ENCODE measurements around the gene ZNF322. TPM values are rescaled to one million over a fixed set of nuclear protein-coding genes. Genes with fewer than 3 reads are reported as not detected.

The ZNF322 gene
- total RNA-seq, 4 donors from 2014 or later, result 38.7 to 184 (median 61.5) TPM

DNA sequence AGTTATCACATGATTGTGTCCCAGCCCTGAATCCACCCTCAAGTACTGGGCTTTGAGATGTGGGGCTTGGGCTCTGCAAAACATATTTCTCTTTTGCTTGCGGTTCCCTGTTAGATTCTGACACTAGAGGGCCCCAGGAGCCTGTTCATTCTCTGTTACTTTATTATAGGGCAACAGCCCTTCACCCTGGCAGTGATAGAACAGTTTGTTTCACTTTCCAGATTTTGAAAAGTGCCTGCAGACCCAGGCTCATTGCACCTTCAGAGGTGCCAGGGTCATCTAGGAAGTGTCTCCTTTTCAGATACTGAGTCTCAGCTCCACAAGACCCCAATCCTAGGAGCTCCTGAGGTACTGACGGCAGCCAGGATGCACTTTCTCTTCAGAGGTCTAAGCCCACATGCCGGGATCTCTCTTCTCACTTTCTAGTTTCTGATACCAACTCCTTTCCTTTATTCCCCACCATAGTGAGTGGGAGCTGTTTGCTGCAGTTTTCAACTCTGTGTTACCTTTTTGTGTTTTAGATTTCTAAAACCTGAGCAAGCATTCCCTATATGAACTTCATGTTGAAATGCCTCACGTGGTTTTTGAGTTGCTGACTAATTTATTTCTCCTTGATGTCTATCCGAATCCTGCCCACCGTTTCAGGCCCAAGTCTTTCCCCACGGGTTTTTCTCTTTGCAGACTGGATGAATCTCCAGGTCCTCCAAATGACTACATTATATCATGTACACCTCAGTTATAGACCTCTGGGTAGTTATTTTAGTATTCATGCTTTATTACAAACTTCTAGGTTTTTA lies 51.9 kb downstream of the ZNF322 start:
- no peaks in the 10 kb centered on the region for H3K36me3 ChIP-seq
- TF ChIP-seq, protein P1, sequence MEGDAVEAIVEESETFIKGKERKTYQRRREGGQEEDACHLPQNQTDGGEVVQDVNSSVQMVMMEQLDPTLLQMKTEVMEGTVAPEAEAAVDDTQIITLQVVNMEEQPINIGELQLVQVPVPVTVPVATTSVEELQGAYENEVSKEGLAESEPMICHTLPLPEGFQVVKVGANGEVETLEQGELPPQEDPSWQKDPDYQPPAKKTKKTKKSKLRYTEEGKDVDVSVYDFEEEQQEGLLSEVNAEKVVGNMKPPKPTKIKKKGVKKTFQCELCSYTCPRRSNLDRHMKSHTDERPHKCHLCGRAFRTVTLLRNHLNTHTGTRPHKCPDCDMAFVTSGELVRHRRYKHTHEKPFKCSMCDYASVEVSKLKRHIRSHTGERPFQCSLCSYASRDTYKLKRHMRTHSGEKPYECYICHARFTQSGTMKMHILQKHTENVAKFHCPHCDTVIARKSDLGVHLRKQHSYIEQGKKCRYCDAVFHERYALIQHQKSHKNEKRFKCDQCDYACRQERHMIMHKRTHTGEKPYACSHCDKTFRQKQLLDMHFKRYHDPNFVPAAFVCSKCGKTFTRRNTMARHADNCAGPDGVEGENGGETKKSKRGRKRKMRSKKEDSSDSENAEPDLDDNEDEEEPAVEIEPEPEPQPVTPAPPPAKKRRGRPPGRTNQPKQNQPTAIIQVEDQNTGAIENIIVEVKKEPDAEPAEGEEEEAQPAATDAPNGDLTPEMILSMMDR (IDR thresholded peaks at IDR 0.05), result peak in 3 of 4 experiments; percentile 18 to 37 (median 37)
- TF ChIP-seq POLR2A (IDR thresholded peaks at IDR 0.05), result no peak
- H3K9me3 ChIP-seq, result no peaks in the 10 kb centered on the region
- intact Hi-C loops (cut with DNase I; ENCODE audit: low total_unique reads), result no loop called here
- peak overlapping the region in 1 of 2 donors; percentile 4 for H3K4me3 ChIP-seq
- no peaks in the 10 kb centered on the region for H3K27me3 ChIP-seq
- DNase-seq, result no peak
- H3K4me1 ChIP-seq, result no peaks in the 10 kb centered on the region
- H3K27ac ChIP-seq, result no peak overlapping the region

DNA sequence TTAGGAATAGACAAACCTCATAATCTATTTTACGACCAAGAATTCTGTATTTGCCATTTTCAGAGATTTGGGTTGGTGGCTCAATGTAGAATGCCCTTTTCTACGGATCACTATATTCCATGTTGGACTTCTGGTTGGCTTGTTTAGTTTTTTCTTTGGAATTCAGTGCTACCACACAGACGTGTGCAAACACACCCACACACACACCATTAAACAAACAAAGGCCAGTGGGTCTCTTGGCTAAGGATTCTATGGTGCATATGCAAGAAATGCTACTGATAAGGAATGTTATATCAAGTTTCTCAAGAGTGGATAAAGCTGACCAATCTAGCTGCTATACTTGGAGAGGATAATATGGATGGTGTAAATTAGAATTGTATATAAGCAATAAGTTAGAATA lies 54.7 kb downstream of the ZNF322 start:
- H3K4me1 ChIP-seq, result no peaks in the 10 kb centered on the region
- DNase-seq, result no peak
- H3K27ac ChIP-seq, result no peak overlapping the region
- H3K36me3 ChIP-seq, result no peaks in the 10 kb centered on the region
- H3K4me3 ChIP-seq, result no peak overlapping the region
- no peaks in the 10 kb centered on the region for H3K27me3 ChIP-seq
- TF ChIP-seq POLR2A (IDR thresholded peaks at IDR 0.05), result no peak
- TF ChIP-seq, protein P1 (IDR thresholded peaks at IDR 0.05), result no peak
- intact Hi-C loops (cut with DNase I; ENCODE audit: low total_unique reads), result no loop called here
- H3K9me3 ChIP-seq, result no peaks in the 10 kb centered on the region

DNA sequence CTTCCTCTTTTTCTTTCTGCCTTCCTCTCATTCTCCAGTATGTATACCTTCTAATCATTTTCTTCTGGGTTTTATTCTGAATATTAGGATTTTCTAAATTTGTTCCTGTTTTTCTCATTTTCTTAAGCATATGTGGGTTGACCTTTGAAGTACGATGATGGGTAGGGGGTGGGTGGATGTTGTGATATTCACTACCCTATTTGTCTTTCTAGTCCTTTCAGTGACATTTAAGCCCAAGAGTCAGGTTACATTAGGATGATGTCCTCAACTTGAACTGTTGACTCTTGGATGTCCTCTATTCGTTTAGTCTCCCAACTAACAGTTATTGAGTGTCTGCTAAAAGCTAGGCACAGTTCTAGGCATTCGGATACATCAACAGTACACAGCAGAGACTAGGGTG lies 55.5 kb downstream of the ZNF322 start:
- TF ChIP-seq, protein P1 (IDR thresholded peaks at IDR 0.05), result no peak
- TF ChIP-seq POLR2A (IDR thresholded peaks at IDR 0.05), result no peak
- intact Hi-C loops (cut with DNase I; ENCODE audit: low total_unique reads), result no loop called here
- H3K4me3 ChIP-seq, result no peak overlapping the region
- H3K27ac ChIP-seq, result no peak overlapping the region
- DNase-seq, result no peak
- no peaks in the 10 kb centered on the region for H3K4me1 ChIP-seq
- no peaks in the 10 kb centered on the region for H3K27me3 ChIP-seq
- no peaks in the 10 kb centered on the region for H3K36me3 ChIP-seq
- no peaks in the 10 kb centered on the region for H3K9me3 ChIP-seq

DNA sequence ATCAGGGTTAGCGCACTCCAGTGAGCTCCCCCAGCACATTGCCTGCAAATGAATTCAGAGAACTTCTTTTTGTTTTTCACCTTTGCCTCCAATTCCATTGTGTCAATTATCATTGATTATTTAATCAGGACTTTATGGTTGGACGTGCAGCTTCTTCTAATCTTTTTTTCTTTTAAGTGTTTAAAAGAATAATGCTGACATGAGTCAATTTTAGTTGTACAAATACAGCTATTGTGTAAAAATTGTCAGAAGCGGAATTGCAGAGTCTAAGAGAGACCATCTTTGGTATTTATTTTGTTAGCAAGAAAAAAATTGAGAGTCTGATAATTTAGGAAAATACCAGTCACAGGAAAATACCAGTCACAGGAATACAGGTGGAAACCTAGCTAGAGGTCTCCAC lies 57.3 kb downstream of the ZNF322 start:
- DNase-seq, result no peak
- Histone ChIP-seq H3K4me1 (peaks cover 0 to 8% of the 10 kb centered on the region in 2 donors), H3K9me3 (no peaks in the 10 kb centered on the region), H3K27me3 (no peaks in the 10 kb centered on the region), H3K4me3 (no peak overlapping the region), H3K36me3 (no peaks in the 10 kb centered on the region), H3K27ac (no peak overlapping the region)
- no peak for TF ChIP-seq POLR2A (IDR thresholded peaks at IDR 0.05)
- TF ChIP-seq, protein P1 (IDR thresholded peaks at IDR 0.05), result no peak
- intact Hi-C loops (cut with DNase I; ENCODE audit: low total_unique reads), result no loop called here

DNA sequence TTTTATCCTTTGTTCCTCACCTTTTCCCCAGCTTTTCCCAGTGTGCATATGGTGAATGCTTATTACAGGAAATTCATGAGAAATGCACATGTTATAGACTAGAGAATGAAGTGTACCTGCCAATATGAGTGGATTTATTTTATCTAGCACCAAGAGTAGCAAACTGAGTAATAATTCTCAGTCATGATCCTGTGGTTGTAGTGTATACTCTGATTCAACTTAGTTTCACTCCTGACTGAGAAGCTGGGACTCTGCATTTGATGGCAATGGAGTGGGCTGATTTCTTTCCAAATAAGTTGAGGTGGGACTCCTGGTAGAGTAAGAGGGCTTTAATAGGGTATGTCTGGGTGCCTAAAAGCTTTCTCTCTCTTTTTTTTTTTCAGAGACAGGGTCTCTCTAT lies 58.8 kb downstream of the ZNF322 start:
- no peak overlapping the region for H3K27ac ChIP-seq
- H3K4me1 ChIP-seq, result peaks cover 0 to 8% of the 10 kb centered on the region in 2 donors
- no peaks in the 10 kb centered on the region for H3K36me3 ChIP-seq
- TF ChIP-seq, protein P1 (IDR thresholded peaks at IDR 0.05), result no peak
- no peak for TF ChIP-seq POLR2A (IDR thresholded peaks at IDR 0.05)
- no peak overlapping the region for H3K4me3 ChIP-seq
- intact Hi-C loops (cut with DNase I; ENCODE audit: low total_unique reads), result no loop called here
- no peaks in the 10 kb centered on the region for H3K9me3 ChIP-seq
- no peaks in the 10 kb centered on the region for H3K27me3 ChIP-seq
- DNase-seq, result no peak

Data from uterus (tissue), 4 donors.